ENCODE measurements around the gene CTBP2. TPM values are rescaled to one million over a fixed set of nuclear protein-coding genes. Genes with fewer than 3 reads are reported as not detected.

The CTBP2 gene
- total RNA-seq, 2 experiments from 2014 or later = 0.17 TPM; not detected in 1

DNA sequence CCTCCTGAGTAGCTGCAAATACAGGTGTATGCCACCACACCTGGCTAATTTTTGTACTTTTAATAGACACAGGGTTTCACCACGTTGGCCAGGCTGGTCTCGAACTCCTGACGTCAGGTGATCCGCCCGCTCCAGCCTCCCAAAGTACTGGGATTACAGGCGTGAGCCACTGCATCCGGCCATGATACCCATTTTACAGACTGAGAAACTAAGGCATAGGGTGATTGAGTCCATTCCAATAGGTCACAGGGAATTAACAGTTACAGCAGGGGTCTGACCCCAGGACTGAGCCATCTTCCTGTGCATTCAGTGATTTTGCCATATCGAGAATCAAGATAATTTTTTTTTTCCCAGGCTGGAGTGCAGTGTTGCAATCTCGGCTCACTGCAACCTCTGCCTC, 12.3 kb upstream of the CTBP2 start:
- intact Hi-C loops (cut with DNase I, micrococcal nuclease) = no loop called here
- Histone ChIP-seq H3K36me3 (ENCODE audit: insufficient read depth, low read length) (no peaks in the 10 kb centered on the region), H3K27me3 (ENCODE audit: control insufficient read depth in 1 of 2, insufficient read depth in 2 of 2, low read length in 2 of 2) (peaks cover 0 to 5% of the 10 kb centered on the region in 2 experiments), H3K9me3 (ENCODE audit: control insufficient read depth in 1 of 2, insufficient read depth in 1 of 2, low read length in 2 of 2) (peaks cover 0 to 4% of the 10 kb centered on the region in 2 experiments), H3K4me1 (ENCODE audit: insufficient read depth, low read length) (no peaks in the 10 kb centered on the region), H3K27ac (ENCODE audit: low read depth in 1 of 2, low read length in 2 of 2) (no peak overlapping the region), H3K4me3 (ENCODE audit: low read length) (no peak overlapping the region)
- DNase-seq (peak in 1 of 14 experiments; percentile 1), ATAC-seq (ENCODE audit: poor library complexity) (no peak)
- Mint-ChIP-seq H3K9me3 (no peaks in the 10 kb centered on the region), H3K4me1 (ENCODE audit: low read depth) (no peaks in the 10 kb centered on the region), H3K4me3 (no peak overlapping the region), H3K27me3 (peaks cover 17% of the 10 kb centered on the region), H3K36me3 (ENCODE audit: low read depth) (no peaks in the 10 kb centered on the region), H3K27ac (no peak overlapping the region)
- POLR2A ChIA-PET = no interaction called here
- CTCF ChIA-PET = no interaction called here
- TF ChIP-seq CTCF (IDR thresholded peaks at IDR 0.05) = no peak

GRCh38 chr10:125171402-125172306, 11.3 kb upstream of the CTBP2 start:
- POLR2A ChIA-PET = no interaction called here
- TF ChIP-seq CTCF (IDR thresholded peaks at IDR 0.05) = no peak
- ATAC-seq (ENCODE audit: poor library complexity) = no peak
- Mint-ChIP-seq H3K27ac (no peak overlapping the region), H3K4me3 (no peak overlapping the region), H3K4me1 (ENCODE audit: low read depth) (no peaks in the 10 kb centered on the region), H3K36me3 (ENCODE audit: low read depth) (no peaks in the 10 kb centered on the region), H3K27me3 (peaks cover 22% of the 10 kb centered on the region), H3K9me3 (no peaks in the 10 kb centered on the region)
- H3K4me3 ChIP-seq (ENCODE audit: low read length) = no peak overlapping the region
- H3K27me3 ChIP-seq (ENCODE audit: control insufficient read depth in 1 of 2, insufficient read depth in 2 of 2, low read length in 2 of 2) = peaks cover 0 to 5% of the 10 kb centered on the region in 2 experiments
- CTCF ChIA-PET = no interaction called here
- H3K36me3 ChIP-seq (ENCODE audit: insufficient read depth, low read length) = no peaks in the 10 kb centered on the region
- peak in 1 of 14 experiments; percentile 2 for DNase-seq
- no peak overlapping the region for H3K27ac ChIP-seq (ENCODE audit: low read depth in 1 of 2, low read length in 2 of 2)
- peaks cover 0 to 4% of the 10 kb centered on the region in 2 experiments for H3K9me3 ChIP-seq (ENCODE audit: control insufficient read depth in 1 of 2, insufficient read depth in 1 of 2, low read length in 2 of 2)
- intact Hi-C loops (cut with DNase I, micrococcal nuclease) = no loop called here
- no peaks in the 10 kb centered on the region for H3K4me1 ChIP-seq (ENCODE audit: insufficient read depth, low read length)

GRCh38 chr10:125169915-125170314, 9.6 kb upstream of the CTBP2 start:
- Histone ChIP-seq H3K36me3 (ENCODE audit: insufficient read depth, low read length) (no peaks in the 10 kb centered on the region), H3K27ac (ENCODE audit: low read depth in 1 of 2, low read length in 2 of 2) (no peak overlapping the region), H3K4me3 (ENCODE audit: low read length) (no peak overlapping the region), H3K27me3 (ENCODE audit: control insufficient read depth in 1 of 2, insufficient read depth in 2 of 2, low read length in 2 of 2) (peaks cover 0 to 5% of the 10 kb centered on the region in 2 experiments), H3K4me1 (ENCODE audit: insufficient read depth, low read length) (no peaks in the 10 kb centered on the region), H3K9me3 (ENCODE audit: control insufficient read depth in 1 of 2, insufficient read depth in 1 of 2, low read length in 2 of 2) (peaks cover 0 to 4% of the 10 kb centered on the region in 2 experiments)
- Mint-ChIP-seq H3K27ac (no peak overlapping the region), H3K27me3 (peaks cover 19% of the 10 kb centered on the region), H3K4me1 (ENCODE audit: low read depth) (no peaks in the 10 kb centered on the region), H3K36me3 (ENCODE audit: low read depth) (no peaks in the 10 kb centered on the region), H3K9me3 (no peaks in the 10 kb centered on the region), H3K4me3 (no peak overlapping the region)
- intact Hi-C loops (cut with DNase I, micrococcal nuclease) = no loop called here
- ChIA-PET CTCF (no interaction called here), POLR2A (no interaction called here)
- no peak for TF ChIP-seq CTCF (IDR thresholded peaks at IDR 0.05)
- no peak for DNase-seq
- ATAC-seq (ENCODE audit: poor library complexity) = no peak

Measured in CD4-positive, alpha-beta T cell (primary cell).